Inferior parietal cortex (tissue), 1 donor: Measurements from ENCODE around the gene KRTAP19-5.
"Not testable (repeated sequence)": the region's sequence is repeated elsewhere in the genome, so short reads cannot be mapped to it uniquely, and the experiment has no call there.

Source experiments
- DNase-seq: peaks from one replicate; pipeline ENCODE4 v3.0.0-alpha.2; 2016; ENCODE audit errors: extremely low spot score

Gene KRTAP19-5

DNA sequence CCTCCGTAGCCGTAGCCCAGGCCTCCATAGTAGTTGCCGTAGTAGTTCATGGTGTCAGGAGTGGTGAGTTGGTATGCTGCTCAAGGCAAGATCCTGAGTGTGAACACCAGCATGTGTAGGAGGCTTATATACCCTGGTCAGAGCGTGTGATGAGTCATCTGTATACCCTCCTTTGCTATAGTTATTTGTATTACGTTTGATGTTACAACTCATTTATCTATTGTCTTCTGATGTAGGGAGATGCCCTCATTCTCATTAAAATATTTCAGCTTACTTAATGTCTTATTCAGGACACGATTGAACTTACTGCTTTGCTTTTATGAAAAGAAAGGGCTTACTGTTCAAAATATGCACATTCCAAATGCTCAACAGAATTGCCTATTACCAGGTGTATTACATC is at the start of gene KRTAP19-5:
Gene KRTAP19-5 (minus strand): TSS at position 101 of the 400 bp plus-strand sequence. CDS start 51 bp downstream, at position 50.
- DNase-seq = no peak

- no peak for DNase-seq
Measured at GRCh38 chr21:30541764-30542163, 39.8 kb upstream of the KRTAP19-5 start, which contains the start of gene KRTAP19-6. TSS of gene KRTAP19-6 (minus strand) at chr21:30541864. CDS start at chr21:30541833, 31 bp downstream.

DNA sequence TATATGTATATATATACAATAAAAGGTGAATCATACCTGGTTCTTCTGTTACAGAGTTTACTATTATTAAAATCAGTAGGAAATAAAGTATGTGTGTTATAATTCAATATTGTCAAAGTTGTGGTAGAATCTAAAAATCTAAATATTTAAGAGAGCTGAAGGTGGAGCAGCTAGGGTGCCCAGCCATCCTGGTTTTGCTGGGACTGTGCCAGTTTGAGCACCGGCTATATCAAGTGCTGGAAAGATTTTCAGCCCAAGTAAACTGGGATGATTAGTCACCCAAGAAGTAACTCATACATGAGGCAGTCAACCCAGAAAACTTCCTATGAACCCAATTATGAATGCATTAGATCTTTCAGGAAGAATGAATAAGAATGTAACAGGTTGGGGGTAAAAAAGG is 16.9 kb upstream of the KRTAP19-5 start:
- no peak for DNase-seq

- DNase-seq = no peak
Measured at GRCh38 chr21:30515681-30516080, 13.7 kb upstream of the KRTAP19-5 start.

DNA sequence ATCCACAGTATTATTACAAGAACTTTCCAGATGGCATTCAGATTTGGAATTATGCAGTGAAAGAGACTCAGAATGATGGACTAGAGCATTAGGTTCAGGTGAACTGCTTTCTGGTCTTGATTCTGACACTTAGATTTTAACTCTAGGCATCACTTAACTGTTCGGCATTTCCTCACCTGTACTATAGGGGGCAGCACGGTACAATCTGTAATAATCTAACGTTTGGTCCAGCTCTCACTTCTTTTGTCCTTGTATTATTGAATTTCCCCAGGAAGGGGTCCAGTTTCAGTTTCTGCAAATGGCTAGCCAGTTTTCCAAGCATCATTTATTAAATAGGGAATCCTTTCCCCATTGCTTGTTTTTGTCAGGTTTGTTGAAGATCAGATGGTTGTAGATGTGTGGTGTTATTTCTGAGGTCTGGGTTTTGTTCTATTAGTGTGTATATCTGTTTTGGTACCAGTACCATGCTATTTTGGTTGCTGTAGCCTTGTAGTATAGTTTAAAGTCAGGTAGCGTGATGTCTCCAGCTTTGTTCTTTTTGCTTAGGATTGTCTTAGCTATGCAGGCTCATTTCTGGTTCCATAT is 3.8 kb upstream of the KRTAP19-5 start:
- DNase-seq = not testable (repeated sequence)

DNA sequence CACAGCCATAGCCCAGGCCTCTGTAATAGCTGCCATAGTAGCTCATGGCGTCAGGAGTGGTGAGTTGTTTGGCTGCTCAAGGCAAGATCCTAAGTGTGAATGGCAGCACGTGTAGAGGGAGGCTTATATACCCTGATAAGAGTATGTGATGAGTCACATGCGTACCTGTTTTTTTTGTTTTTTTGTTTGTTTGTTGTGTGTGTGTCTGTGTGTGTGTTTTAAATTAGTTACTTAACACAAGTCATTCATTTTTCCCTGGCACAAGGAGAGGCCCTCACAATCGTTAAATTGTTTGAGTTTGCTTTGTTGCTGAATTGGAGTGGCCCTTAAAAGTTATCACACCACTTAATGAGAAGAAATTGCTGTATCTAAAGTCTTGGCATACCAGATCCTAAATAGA is 4.9 kb downstream of the KRTAP19-5 start, which contains the start of gene KRTAP19-4:
Gene KRTAP19-4 (minus strand): TSS at position 101 of the 400 bp plus-strand sequence. CDS start 55 bp downstream, at position 46.
- DNase-seq = no peak

DNA sequence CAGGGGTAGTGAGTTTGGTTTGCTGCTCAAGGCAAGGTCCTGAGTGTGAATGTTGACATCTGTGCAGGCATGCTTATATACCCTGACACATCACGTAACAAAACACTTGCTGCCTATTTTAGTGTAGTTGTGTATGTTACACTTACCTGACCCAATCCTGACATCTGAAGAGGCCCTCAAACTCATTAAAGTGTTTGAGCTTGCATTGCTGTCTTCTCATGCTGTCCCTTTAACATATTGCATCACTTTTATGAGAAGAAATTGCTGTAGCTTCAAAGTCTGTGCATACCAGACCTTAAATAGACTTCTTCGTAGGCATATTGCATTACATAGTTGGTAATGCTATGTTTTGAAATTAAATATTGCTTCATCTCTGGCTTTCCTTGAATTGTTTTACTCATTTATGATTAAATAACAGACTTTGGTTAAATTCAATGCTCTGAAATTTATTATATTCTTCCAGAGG is 9.9 kb downstream of the KRTAP19-5 start, which contains the start of gene KRTAP19-3:
Gene KRTAP19-3 (minus strand): TSS at position 51 of the 466 bp plus-strand sequence. CDS start 56 bp downstream, outside the sequence.
- DNase-seq = no peak

DNA sequence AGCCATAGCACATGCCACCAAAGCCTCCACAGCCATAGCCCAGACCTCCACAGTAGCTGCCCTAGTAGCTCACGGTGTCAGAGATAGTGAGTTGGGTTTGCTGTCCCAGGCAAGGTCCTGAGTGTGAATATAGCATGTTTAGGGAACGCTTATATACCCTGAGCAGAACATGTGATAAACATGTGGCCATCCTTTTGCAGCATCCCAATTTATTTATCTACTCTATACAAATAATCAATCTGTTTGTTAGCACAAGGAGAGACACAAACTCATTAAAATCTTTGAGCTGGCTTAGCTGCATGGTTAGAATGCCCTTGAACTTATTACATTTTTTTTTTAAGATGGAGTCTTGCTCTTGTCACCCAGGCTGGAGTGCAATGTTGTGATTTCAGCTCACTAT is 14.6 kb downstream of the KRTAP19-5 start, which contains the start of gene KRTAP19-2:
Gene KRTAP19-2 (minus strand): TSS at position 101 of the 400 bp plus-strand sequence. CDS start 88 bp downstream, at position 13.
- DNase-seq = no peak

DNA sequence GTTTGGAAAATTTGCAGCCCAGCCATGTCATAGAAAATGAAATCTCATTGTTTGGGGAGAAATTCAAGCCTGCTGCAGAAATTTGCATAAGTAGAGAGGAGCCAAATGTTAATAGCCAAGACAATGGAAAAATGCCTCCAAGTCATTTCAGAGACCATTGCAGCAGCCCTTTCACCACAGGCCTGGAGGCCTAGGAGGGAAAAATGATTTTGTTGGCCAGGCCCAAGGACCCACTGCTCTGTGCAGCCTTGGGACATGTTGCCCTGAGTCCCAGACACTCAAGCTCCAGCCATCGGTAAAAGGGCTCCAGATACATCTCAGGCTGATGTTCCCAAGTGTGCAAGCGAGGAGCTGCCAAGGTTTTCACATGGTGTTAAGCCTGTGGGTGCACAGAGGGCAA is 15.8 kb downstream of the KRTAP19-5 start:
- DNase-seq = no peak

DNA sequence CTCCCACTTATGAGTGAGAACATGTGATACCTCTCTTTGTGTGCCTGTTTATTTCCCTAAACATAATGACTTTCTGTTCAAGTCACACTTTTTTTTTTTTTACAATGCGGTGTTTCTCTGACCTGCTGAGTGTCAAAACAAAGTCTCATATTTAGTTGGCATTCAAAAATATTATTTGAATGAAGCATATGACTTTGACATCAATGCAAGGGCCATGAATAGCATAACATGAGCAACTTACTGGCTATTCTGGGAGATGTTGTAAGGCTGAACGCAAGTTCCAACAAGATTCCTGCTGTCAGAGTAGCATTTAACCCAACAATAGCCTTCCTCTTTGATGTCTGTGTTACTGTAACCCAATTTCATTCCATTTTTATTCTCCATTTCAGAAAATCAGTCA is 19.8 kb downstream of the KRTAP19-5 start:
- no peak for DNase-seq

- DNase-seq = no peak
Measured at GRCh38 chr21:30480145-30480544, 21.8 kb downstream of the KRTAP19-5 start, which contains the start of gene KRTAP19-1. TSS of gene KRTAP19-1 (minus strand) at chr21:30480367. CDS start at chr21:30480317, 50 bp downstream.

DNA sequence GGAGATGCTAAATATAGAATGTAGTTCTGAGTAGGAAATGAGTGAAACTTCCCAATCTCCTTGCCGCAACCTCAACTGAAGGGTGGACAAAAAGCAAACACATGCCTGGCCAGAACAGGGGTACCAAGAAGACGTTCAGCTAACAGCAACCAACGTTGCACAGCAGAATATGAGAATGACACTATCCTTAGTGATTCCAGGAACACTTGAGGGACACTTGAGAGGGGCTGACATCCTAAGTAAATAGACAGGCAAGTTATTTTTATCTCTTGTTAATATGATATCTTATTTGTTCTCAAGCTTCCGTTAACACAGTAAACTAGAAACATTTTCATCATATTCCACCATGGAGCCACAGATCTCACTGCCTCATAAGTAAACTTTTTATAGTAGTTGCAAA is 22.7 kb downstream of the KRTAP19-5 start:
- DNase-seq = no peak

GRCh38 chr21:30478004-30478403 is 23.9 kb downstream of the KRTAP19-5 start:
- no peak for DNase-seq

GRCh38 chr21:30468900-30469714 is 32.8 kb downstream of the KRTAP19-5 start:
- no peak for DNase-seq

- no peak for DNase-seq
Measured at GRCh38 chr21:30463713-30464112, 38.2 kb downstream of the KRTAP19-5 start.
